T follicular helper cell (primary cell): ENCODE results near the gene GTF2H1.
"Not testable (repeated sequence)": the region's sequence is repeated elsewhere in the genome, so short reads cannot be mapped to it uniquely, and the experiment has no call there.

Experiments
- DNase-seq: peaks from one replicate; pipeline ENCODE4 v3.0.0-alpha.2; 2020; ENCODE audit warnings: low read depth

GTF2H1 gene

DNA sequence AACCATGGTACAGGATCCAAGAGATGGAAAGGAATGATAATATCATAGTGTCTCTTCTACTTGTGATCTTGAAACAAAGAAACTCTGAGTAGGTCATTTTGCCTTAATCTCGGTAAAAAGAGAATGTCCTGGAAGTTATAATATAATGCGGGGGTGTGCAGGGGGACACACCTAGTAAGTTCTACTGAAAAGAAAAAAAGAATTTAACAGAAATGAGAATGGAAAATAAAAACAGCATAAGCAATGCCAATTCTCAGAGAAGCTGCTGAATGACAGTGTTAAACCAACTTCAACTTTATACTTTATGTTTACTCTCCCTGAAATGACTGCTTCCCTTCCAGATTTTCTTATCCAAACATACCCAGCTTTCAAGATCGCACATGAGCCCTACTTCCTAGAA, 2.5 kb upstream of the GTF2H1 start:
- DNase-seq = no peak

- no peak for DNase-seq
Observed at GRCh38 chr11:18320617-18321016, 1.8 kb upstream of the GTF2H1 start.

- no peak for DNase-seq
Observed at GRCh38 chr11:18321578-18321968, 794 bp upstream of the GTF2H1 start.

DNA sequence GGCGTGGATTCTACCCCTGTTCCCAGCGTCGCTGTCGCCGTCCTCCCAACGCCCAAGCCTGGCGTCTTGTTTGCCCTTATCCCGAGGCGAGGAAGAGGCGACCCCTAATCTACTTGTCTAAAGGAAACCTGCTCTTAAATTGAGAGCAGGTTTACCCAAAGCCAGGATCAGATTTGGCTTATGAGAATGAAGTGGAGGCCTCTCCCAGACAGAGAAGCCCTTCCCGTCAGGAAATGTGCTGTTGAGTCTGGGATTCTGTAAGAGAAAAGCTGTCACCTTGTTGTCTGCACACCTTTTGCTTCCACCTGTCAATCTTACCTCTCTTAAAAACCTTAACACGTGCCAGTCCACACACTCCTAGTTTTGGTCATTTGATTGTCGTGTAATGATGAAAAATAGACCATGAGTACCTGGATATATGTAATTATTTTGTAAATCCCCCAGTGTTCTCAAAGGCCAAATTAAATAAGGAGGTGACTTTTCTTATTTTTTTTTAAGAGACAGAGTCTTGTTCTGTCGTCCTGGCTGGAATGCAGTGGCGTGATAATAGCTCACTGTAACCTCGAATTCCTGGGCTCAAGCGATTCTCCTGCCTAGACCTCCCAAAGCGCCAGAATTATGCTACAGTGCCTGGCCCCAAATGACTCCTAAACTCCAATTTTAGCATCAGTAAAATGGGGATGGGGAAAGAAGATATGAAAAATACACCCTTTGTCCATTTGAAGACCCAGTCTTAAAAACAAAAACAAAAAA, 627 bp downstream of the GTF2H1 start:
- DNase-seq = no peak

- DNase-seq = not testable (repeated sequence)
Observed at GRCh38 chr11:18323881-18324280, 1.5 kb downstream of the GTF2H1 start.

GRCh38 chr11:18324381-18324780, 2.0 kb downstream of the GTF2H1 start:
- no peak for DNase-seq

DNA sequence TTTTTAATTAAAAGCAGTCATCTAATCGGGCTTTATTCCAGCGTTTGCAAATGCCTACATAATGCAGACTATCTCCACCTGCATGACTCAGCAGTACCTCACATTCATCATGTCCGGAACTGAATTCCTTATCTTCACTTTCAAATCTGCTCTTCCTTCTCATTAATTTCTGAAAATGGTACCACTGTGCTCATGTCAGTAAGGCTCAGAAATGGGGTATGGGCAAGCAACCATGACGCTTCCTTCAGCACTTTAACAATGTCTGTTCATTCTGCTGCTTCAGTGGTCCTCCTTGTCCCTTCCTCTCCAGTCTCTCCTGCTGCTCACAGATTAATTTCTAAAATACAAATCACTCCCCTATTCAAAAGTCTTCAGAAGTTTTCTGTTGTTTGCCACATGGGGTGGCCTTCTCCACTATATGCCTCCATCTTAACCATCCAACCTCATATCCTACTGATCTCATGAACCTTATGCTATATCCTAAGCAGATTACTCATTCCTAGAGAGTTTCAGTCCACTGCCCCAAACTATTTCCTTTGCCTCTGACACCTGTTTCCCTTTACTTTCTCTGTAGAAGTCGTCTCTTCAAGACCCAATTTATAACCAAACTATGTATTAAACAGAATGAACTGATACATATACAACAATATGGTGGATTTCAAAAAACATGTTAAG, 7.0 kb downstream of the GTF2H1 start:
- no peak for DNase-seq

DNA sequence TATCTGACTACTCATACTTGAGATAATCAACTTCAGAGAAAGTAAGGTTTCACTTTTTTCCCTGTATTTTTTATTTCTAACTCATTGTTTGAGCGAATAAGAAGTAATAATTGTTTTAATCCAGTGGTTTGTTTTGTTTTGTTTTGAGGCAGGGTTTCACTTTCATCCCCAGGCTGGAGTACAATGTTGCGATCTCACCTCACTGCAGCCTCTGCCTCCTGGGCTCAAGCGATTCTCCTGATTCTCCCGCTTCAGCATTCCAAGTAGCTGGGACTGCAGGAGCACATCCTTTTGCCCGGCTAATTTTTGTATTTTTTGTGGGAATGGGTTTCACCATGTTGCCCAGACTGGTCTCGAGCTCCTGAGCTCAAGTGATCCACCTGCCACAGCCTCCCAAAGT, 8.6 kb downstream of the GTF2H1 start:
- DNase-seq = no peak

DNA sequence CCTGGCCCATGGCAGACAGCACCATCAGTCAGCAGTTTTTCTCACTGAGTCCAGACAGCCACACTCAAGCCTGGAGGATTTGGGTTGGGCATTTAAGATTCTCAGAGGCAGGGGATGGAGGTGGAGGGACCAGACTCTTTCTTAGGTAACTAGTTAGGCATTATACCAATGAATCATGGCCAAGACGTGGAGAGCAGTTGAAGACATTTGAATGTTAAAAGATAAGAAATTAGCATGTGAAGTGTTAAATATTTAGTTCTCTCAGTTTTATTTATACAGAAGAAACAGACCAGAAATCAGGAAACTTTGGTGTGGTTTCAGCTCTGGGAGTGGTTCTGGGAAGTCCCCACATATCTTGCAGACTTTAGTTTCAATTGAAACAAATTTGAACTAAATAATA, 9.9 kb downstream of the GTF2H1 start:
- no peak for DNase-seq

GRCh38 chr11:18332891-18333290, 10.5 kb downstream of the GTF2H1 start:
- no peak for DNase-seq

GRCh38 chr11:18347471-18348125, 25.2 kb downstream of the GTF2H1 start:
- no peak for DNase-seq

- no peak for DNase-seq
Observed at GRCh38 chr11:18352581-18352980, 30.2 kb downstream of the GTF2H1 start.

GRCh38 chr11:18358646-18359045, 36.3 kb downstream of the GTF2H1 start:
- no peak for DNase-seq

- DNase-seq = no peak
Observed at GRCh38 chr11:18361154-18361553, 38.8 kb downstream of the GTF2H1 start.

GRCh38 chr11:18364495-18365073, 42.2 kb downstream of the GTF2H1 start:
- DNase-seq = no peak

GRCh38 chr11:18365741-18366140, 43.4 kb downstream of the GTF2H1 start:
- DNase-seq = no peak

DNA sequence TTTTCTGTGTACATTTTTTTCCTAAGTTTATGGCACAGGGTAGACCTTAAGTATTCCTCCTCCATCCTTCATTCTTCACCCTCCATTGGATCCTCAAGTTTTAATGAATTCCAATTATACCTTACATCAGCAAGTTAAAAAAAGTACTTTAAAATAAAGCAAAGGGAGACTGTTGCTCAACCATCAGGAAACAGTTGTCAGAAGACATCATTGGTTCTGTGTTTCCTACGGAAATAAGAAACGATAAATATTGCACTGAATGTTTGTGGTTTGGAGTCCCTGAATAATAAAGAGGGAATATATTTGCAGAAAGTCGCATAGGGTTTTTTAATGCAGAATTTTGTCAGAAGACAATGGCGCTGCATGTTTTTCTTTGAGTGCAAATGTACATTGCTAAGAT, 43.9 kb downstream of the GTF2H1 start:
- DNase-seq = no peak

GRCh38 chr11:18367431-18367830, 45.1 kb downstream of the GTF2H1 start:
- no peak for DNase-seq

- no peak for DNase-seq
Observed at GRCh38 chr11:18368221-18368620, 45.9 kb downstream of the GTF2H1 start.

GRCh38 chr11:18369398-18369797, 47.0 kb downstream of the GTF2H1 start:
- no peak for DNase-seq

DNA sequence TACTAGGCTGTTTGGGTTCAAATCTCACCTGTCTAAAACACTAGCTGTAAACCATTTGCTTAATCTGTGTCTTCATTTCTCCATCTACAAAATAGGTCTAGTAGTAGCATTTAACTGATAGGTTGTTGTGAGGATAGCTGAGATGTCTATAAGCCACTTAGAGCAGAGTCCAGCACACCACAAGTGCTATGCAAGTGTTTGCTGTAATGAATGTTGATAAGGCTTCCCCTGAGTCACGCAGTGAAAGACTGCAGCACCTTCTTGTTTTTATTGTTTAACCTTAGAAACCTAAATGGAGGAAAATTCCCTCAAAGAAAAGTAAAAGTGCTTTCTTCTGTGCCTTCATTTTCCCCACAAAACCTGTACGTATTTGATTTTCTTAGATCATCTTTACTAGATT, 48.9 kb downstream of the GTF2H1 start:
- DNase-seq = no peak

- DNase-seq = no peak
Observed at GRCh38 chr11:18372201-18372600, 49.8 kb downstream of the GTF2H1 start.

DNA sequence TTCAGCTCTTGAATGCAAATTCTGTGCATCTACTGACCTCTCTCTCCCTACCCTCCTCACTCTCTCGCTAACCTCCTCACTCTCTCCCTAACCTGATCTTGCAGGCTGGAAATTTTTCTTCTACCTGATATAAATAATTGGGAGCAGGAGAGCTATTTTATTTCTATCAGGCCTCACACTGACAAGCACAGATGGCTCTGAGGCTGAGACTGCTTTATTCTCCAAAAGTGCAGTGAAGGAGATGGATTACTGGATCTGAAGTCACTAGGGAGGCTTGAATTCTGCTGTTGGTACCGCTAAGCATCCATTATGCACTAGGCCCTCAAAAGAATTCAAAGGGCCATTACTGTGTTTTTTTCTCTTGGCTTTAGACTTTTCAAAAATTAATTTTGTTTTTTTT, 52.6 kb downstream of the GTF2H1 start:
- no peak for DNase-seq
